Heart right ventricle (tissue), 16 donors: Measurements from ENCODE around the gene XRCC6. TPM values are rescaled to one million over a fixed set of nuclear protein-coding genes. Genes with fewer than 3 reads are reported as not detected.

Experiments
- ATAC-seq, 8 donors: fragments of 200-7000 bp; cut with Tn5 transposase; one replicate each; pipeline ENCODE4 v1.9.1; 2020; ENCODE audit warnings: mild to moderate bottlenecking in 8 of 8, moderate library complexity in 8 of 8, moderate number of reproducible peaks in 1 of 8
- DNase-seq, 2 donors: peaks; one replicate each; pipeline ENCODE4 v3.0.0-alpha.2; 2020
- H3K27ac ChIP-seq, 10 donors: fragments of 200-600 bp; sonication (generic) in 2 of 10; one replicate each; pipeline versions ENCODE4 v1.5.0 to v1.8.0; 2020 to 2022; ENCODE audit warnings: mild to moderate bottlenecking in 3 of 10
- H3K27me3 ChIP-seq, 7 donors: fragments of 200-600 bp; one replicate each; pipeline ENCODE4 v1.8.0; 2021 to 2022; ENCODE audit warnings: mild to moderate bottlenecking in 2 of 7
- H3K36me3 ChIP-seq, 9 donors: fragments of 200-600 bp; sonication (generic) in 1 of 9; one replicate each; pipeline versions ENCODE4 v1.5.0 to v1.8.0; 2020 to 2022; ENCODE audit warnings: mild to moderate bottlenecking in 2 of 9
- H3K4me1 ChIP-seq, 9 donors: fragments of 200-600 bp; sonication (generic) in 1 of 9; one replicate each; pipeline versions ENCODE4 v1.5.0 to v1.8.0; 2020 to 2022; ENCODE audit warnings: mild to moderate bottlenecking in 4 of 9
- H3K4me3 ChIP-seq, 10 donors: fragments of 200-600 bp; sonication (generic) in 2 of 10; one replicate each; pipeline versions ENCODE4 v1.5.0 to v1.8.0; 2020 to 2022; ENCODE audit warnings: mild to moderate bottlenecking in 7 of 10, moderate library complexity in 2 of 10
- H3K9me3 ChIP-seq, 11 donors: fragments of 200-600 bp in 10 of 11; sonication (generic) in 2 of 11; one replicate each; pipeline versions ENCODE4 v1.5.0 to v1.8.0; 2013 to 2022; ENCODE audit warnings: mild to moderate bottlenecking in 2 of 11, control low read depth in 1 of 11, moderate library complexity in 1 of 11
- CTCF ChIP-seq, 9 donors: fragments of 200-600 bp; sonication (generic) in 2 of 9; IDR thresholded peaks; one replicate each; pipeline versions ENCODE4 v1.5.0 to v1.8.0; 2021 to 2022; ENCODE audit warnings: antibody characterized with exemption in 9 of 9, mild to moderate bottlenecking in 5 of 9, moderate library complexity in 1 of 9
- WGBS, 2 donors: extraction: QIAGEN DNeasy Blood & Tissue Kit; methylation state at CpG; one replicate each; pipeline ENCODE4 v1.1.7; 2013; ENCODE audit warnings: inconsistent platforms in 1 of 2; 5-methylcytosine and 5-hydroxymethylcytosine counted together
- intact Hi-C, 10 donors: fragments of 100-400 bp; cut with DNase I; formaldehyde crosslinking; loops; one replicate each; pipeline versions ENCODE4 v1.11.1 to v1.14.2; 2022
- polyA plus RNA-seq, 2 donors: library from polyadenylated mRNA; stranded (reverse); fragments of 200-250 nt; gene quantifications; one replicate each; pipeline ENCODE4 v1.2.3, GENCODE V29; 2013
- total RNA-seq, 10 donors: library from RNA; stranded (reverse); fragmentation: NEBNext Ultra II Directional in 3 of 10; extraction: Animal tissue kit (Norgen Biotek cat#: 25700) in 3 of 10; gene quantifications; one replicate each; pipeline versions ENCODE4 v1.2.1 to v1.2.4, GENCODE V29; 2021 to 2023
- donor health status: Arrhythmogenic right ventricular cardiomyopathy.
- donor health status: ischemic (EF 13 %, LVEDD 7.1; RV severe dilation, severe dysfunction).
- donor health status: healthy with polysubstance abuse.
- donor health status: DM: no; HTN: yes; CAD: no.
- donor health status: DM: no; HTN: no; CAD: no.
- donor health status: ischemic (EF 25% LVEDD 6.9; RV normal size, moderate dysfunction).
- donor health status: ischemic (EF 25% LVEDD 5.7; RV mildly dilated, moderate dysfunction).
- donor health status: healthy.
- donor health status: DM: yes; HTN: yes; CAD: no.
- donor health status: Ischemic cardiomyopathy.
- donor health status: ischemic (EF 35%, LVEDD 5.7; RV mildly dilated, moderate dysfunction).
- donor health status: nonischemic (EF 11% LVEDD 7.7; RV severe dilation, severe dysfunction).
- donor health status: DM: yes; HTN: yes; CAD: no.
- donor health status: PGD.
- donor health status: ischemic (EF 29% LVEDD 5.4; RV normal size, mild dysfunction).
- donor health status: nonischemic (EF 23%, LVEDD 6.1; RV moderate dilation, normal function).

XRCC6 gene
- total and polyA plus RNA-seq, 12 donors = 103 to 192 (median 181) TPM

- WGBS, 2 donors = 87 to 90% methylated on average over 8 of the region's 8 CpGs
- no peaks in the 10 kb centered on the region for H3K27me3 ChIP-seq
- ATAC-seq (no peak), DNase-seq (no peak)
- TF ChIP-seq CTCF (IDR thresholded peaks at IDR 0.05) = no peak
- H3K4me3 ChIP-seq = no peak overlapping the region
- H3K36me3 ChIP-seq = peaks cover 0 to 52% (median 25%) of the 10 kb centered on the region in 9 donors
- no peaks in the 10 kb centered on the region for H3K9me3 ChIP-seq
- peaks cover 0 to 14% (median 10%) of the 10 kb centered on the region in 9 donors for H3K4me1 ChIP-seq
- H3K27ac ChIP-seq = no peak overlapping the region
- intact Hi-C loops = loop anchor here in 5 of 10 donors (5.0 to 10.0 kb wide), 3 partner anchors 47 to 204 kb away; partner anchors contain the start of gene POLR3H (in 3 of the 5)
Observed at GRCh38 chr22:41598891-41599635, 22.0 kb upstream of the XRCC6 start.

- H3K4me3 ChIP-seq = no peak overlapping the region
- no peak overlapping the region for H3K27ac ChIP-seq
- 91 to 93% methylated on average over 8 of the region's 8 CpGs for WGBS, 2 donors
- peaks cover 0 to 71% (median 31%) of the 10 kb centered on the region in 9 donors for H3K36me3 ChIP-seq
- H3K9me3 ChIP-seq = no peaks in the 10 kb centered on the region
- ATAC-seq (no peak), DNase-seq (no peak)
- intact Hi-C loops = no loop called here
- no peak for TF ChIP-seq CTCF (IDR thresholded peaks at IDR 0.05)
- H3K27me3 ChIP-seq = no peaks in the 10 kb centered on the region
- H3K4me1 ChIP-seq = peaks cover 0 to 14% (median 10%) of the 10 kb centered on the region in 9 donors
Observed at GRCh38 chr22:41600976-41601375, 20.1 kb upstream of the XRCC6 start.

- Histone ChIP-seq H3K36me3 (peaks cover 0 to 96% (median 47%) of the 10 kb centered on the region in 9 donors), H3K9me3 (no peaks in the 10 kb centered on the region), H3K27ac (no peak overlapping the region), H3K27me3 (no peaks in the 10 kb centered on the region), H3K4me1 (peaks cover 0 to 11% (median 2%) of the 10 kb centered on the region in 9 donors), H3K4me3 (no peak overlapping the region)
- intact Hi-C loops = no loop called here
- no peak for DNase-seq
- no peak for TF ChIP-seq CTCF (IDR thresholded peaks at IDR 0.05)
- ATAC-seq = no peak
- WGBS, 2 donors = 81 to 84% methylated on average over 4 of the region's 4 CpGs
Observed at GRCh38 chr22:41603873-41604332, 17.2 kb upstream of the XRCC6 start.

- Histone ChIP-seq H3K36me3 (peaks cover 0 to 74% (median 22%) of the 10 kb centered on the region in 9 donors), H3K27ac (no peak overlapping the region), H3K27me3 (no peaks in the 10 kb centered on the region), H3K4me3 (no peak overlapping the region), H3K4me1 (peaks cover 0 to 11% (median 2%) of the 10 kb centered on the region in 9 donors), H3K9me3 (no peaks in the 10 kb centered on the region)
- WGBS, 2 donors = 89 to 95% methylated on average over 3 of the region's 3 CpGs
- DNase-seq (no peak), ATAC-seq (peak in 4 of 8 donors; percentile 46 to 90 (median 64))
- intact Hi-C loops = no loop called here
- TF ChIP-seq CTCF (IDR thresholded peaks at IDR 0.05) = no peak
Observed at GRCh38 chr22:41608386-41608785, 12.7 kb upstream of the XRCC6 start.
